ENCODE data around the gene HSH2D.

Gene HSH2D

GRCh38 chr19:16135430-16136127 is 7.9 kb upstream of the HSH2D start:
- Histone ChIP-seq H3K9me3 (ENCODE audit: control insufficient read depth in 2 of 2, low read length in 2 of 2) (no peaks in the 10 kb centered on the region), H3K4me1 (ENCODE audit: control insufficient read depth in 2 of 2, insufficient read depth in 2 of 2, low read length in 2 of 2) (no peaks in the 10 kb centered on the region), H3K4me3 (ENCODE audit: low read length in 2 of 2) (no peak overlapping the region), H3K27me3 (ENCODE audit: control insufficient read depth in 2 of 2, insufficient read depth in 2 of 2, low read length in 2 of 2) (no peaks in the 10 kb centered on the region), H3K9ac (ENCODE audit: low read depth in 1 of 2, low read length in 2 of 2) (no peak overlapping the region), H3K36me3 (ENCODE audit: control insufficient read depth in 2 of 2, insufficient read depth in 2 of 2, low read length in 2 of 2) (peaks cover 30 to 33% of the 10 kb centered on the region in 2 donors), H3K27ac (ENCODE audit: low read depth in 2 of 2, low read length in 2 of 2) (no peak overlapping the region)

GRCh38 chr19:16136185-16136999 is 7.1 kb upstream of the HSH2D start:
- H3K27me3 ChIP-seq (ENCODE audit: control insufficient read depth in 2 of 2, insufficient read depth in 2 of 2, low read length in 2 of 2), result no peaks in the 10 kb centered on the region
- H3K9me3 ChIP-seq (ENCODE audit: control insufficient read depth in 2 of 2, low read length in 2 of 2), result no peaks in the 10 kb centered on the region
- H3K27ac ChIP-seq (ENCODE audit: low read depth in 2 of 2, low read length in 2 of 2), result no peak overlapping the region
- peaks cover 27 to 28% of the 10 kb centered on the region in 2 donors for H3K36me3 ChIP-seq (ENCODE audit: control insufficient read depth in 2 of 2, insufficient read depth in 2 of 2, low read length in 2 of 2)
- peaks cover 0 to 2% of the 10 kb centered on the region in 2 donors for H3K4me1 ChIP-seq (ENCODE audit: control insufficient read depth in 2 of 2, insufficient read depth in 2 of 2, low read length in 2 of 2)
- H3K4me3 ChIP-seq (ENCODE audit: low read length in 2 of 2), result no peak overlapping the region
- H3K9ac ChIP-seq (ENCODE audit: low read depth in 1 of 2, low read length in 2 of 2), result no peak overlapping the region

GRCh38 chr19:16139752-16140151 is 3.7 kb upstream of the HSH2D start:
- no peak overlapping the region for H3K9ac ChIP-seq (ENCODE audit: low read depth in 1 of 2, low read length in 2 of 2)
- H3K4me3 ChIP-seq (ENCODE audit: low read length in 2 of 2), result no peak overlapping the region
- H3K9me3 ChIP-seq (ENCODE audit: control insufficient read depth in 2 of 2, low read length in 2 of 2), result no peaks in the 10 kb centered on the region
- peaks cover 2 to 7% of the 10 kb centered on the region in 2 donors for H3K4me1 ChIP-seq (ENCODE audit: control insufficient read depth in 2 of 2, insufficient read depth in 2 of 2, low read length in 2 of 2)
- H3K27me3 ChIP-seq (ENCODE audit: control insufficient read depth in 2 of 2, insufficient read depth in 2 of 2, low read length in 2 of 2), result no peaks in the 10 kb centered on the region
- H3K36me3 ChIP-seq (ENCODE audit: control insufficient read depth in 2 of 2, insufficient read depth in 2 of 2, low read length in 2 of 2), result no peaks in the 10 kb centered on the region
- no peak overlapping the region for H3K27ac ChIP-seq (ENCODE audit: low read depth in 2 of 2, low read length in 2 of 2)

GRCh38 chr19:16141043-16141442 is 2.4 kb upstream of the HSH2D start:
- peaks cover 2 to 11% of the 10 kb centered on the region in 2 donors for H3K4me1 ChIP-seq (ENCODE audit: control insufficient read depth in 2 of 2, insufficient read depth in 2 of 2, low read length in 2 of 2)
- no peaks in the 10 kb centered on the region for H3K9me3 ChIP-seq (ENCODE audit: control insufficient read depth in 2 of 2, low read length in 2 of 2)

GRCh38 chr19:16142032-16142580 is 1.4 kb upstream of the HSH2D start:
- H3K9ac ChIP-seq (ENCODE audit: low read depth in 1 of 2, low read length in 2 of 2), result no peak overlapping the region
- peaks cover 2 to 11% of the 10 kb centered on the region in 2 donors for H3K4me1 ChIP-seq (ENCODE audit: control insufficient read depth in 2 of 2, insufficient read depth in 2 of 2, low read length in 2 of 2)
- H3K36me3 ChIP-seq (ENCODE audit: control insufficient read depth in 2 of 2, insufficient read depth in 2 of 2, low read length in 2 of 2), result no peaks in the 10 kb centered on the region
- no peaks in the 10 kb centered on the region for H3K9me3 ChIP-seq (ENCODE audit: control insufficient read depth in 2 of 2, low read length in 2 of 2)
- H3K27ac ChIP-seq (ENCODE audit: low read depth in 2 of 2, low read length in 2 of 2), result peak overlapping the region in 1 of 2 donors; percentile 56
- H3K27me3 ChIP-seq (ENCODE audit: control insufficient read depth in 2 of 2, insufficient read depth in 2 of 2, low read length in 2 of 2), result no peaks in the 10 kb centered on the region
- H3K4me3 ChIP-seq (ENCODE audit: low read length in 2 of 2), result no peak overlapping the region

More at GRCh38 chr19:16141043-16141442, 2.4 kb upstream of the HSH2D start:
- no peaks in the 10 kb centered on the region for H3K27me3 ChIP-seq (ENCODE audit: control insufficient read depth in 2 of 2, insufficient read depth in 2 of 2, low read length in 2 of 2)
- peak overlapping the region in 1 of 2 donors; percentile 14 for H3K9ac ChIP-seq (ENCODE audit: low read depth in 1 of 2, low read length in 2 of 2)
- no peaks in the 10 kb centered on the region for H3K36me3 ChIP-seq (ENCODE audit: control insufficient read depth in 2 of 2, insufficient read depth in 2 of 2, low read length in 2 of 2)
- no peak overlapping the region for H3K4me3 ChIP-seq (ENCODE audit: low read length in 2 of 2)
- H3K27ac ChIP-seq (ENCODE audit: low read depth in 2 of 2, low read length in 2 of 2), result peak overlapping the region in 1 of 2 donors; percentile 38

DNA sequence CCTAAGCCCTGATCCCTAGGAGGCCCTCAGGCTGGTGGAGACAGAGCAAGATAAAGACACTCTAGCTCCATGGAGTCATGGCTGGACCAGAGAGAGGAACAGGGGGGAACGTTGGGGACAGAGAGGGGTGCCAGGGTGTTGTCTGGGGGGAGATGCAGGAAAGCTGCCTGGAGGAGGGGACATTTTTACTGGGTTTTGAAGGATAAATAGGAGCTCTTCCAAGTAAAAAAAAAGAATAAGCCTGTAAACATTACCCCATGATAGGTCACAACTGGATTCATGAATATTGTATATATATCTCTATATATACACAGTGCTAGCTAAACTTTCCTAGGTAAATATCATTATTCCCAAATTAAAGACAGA is 714 bp downstream of the HSH2D start:
- Histone ChIP-seq H3K4me1 (ENCODE audit: control insufficient read depth in 2 of 2, insufficient read depth in 2 of 2, low read length in 2 of 2) (peaks cover 4 to 17% of the 10 kb centered on the region in 2 donors), H3K4me3 (ENCODE audit: low read length in 2 of 2) (peak overlapping the region; percentile 81 to 82), H3K9ac (ENCODE audit: low read depth in 1 of 2, low read length in 2 of 2) (peak overlapping the region; percentile 82 to 89), H3K27me3 (ENCODE audit: control insufficient read depth in 2 of 2, insufficient read depth in 2 of 2, low read length in 2 of 2) (no peaks in the 10 kb centered on the region), H3K9me3 (ENCODE audit: control insufficient read depth in 2 of 2, low read length in 2 of 2) (no peaks in the 10 kb centered on the region), H3K36me3 (ENCODE audit: control insufficient read depth in 2 of 2, insufficient read depth in 2 of 2, low read length in 2 of 2) (peaks cover 0 to 6% of the 10 kb centered on the region in 2 donors), H3K27ac (ENCODE audit: low read depth in 2 of 2, low read length in 2 of 2) (peak overlapping the region; percentile 92 to 94)

- no peaks in the 10 kb centered on the region for H3K9me3 ChIP-seq (ENCODE audit: control insufficient read depth in 2 of 2, low read length in 2 of 2)
- no peaks in the 10 kb centered on the region for H3K27me3 ChIP-seq (ENCODE audit: control insufficient read depth in 2 of 2, insufficient read depth in 2 of 2, low read length in 2 of 2)
- H3K4me3 ChIP-seq (ENCODE audit: low read length in 2 of 2), result peak overlapping the region; percentile 6 to 53
- peaks cover 2 to 17% of the 10 kb centered on the region in 2 donors for H3K4me1 ChIP-seq (ENCODE audit: control insufficient read depth in 2 of 2, insufficient read depth in 2 of 2, low read length in 2 of 2)
- no peak overlapping the region for H3K9ac ChIP-seq (ENCODE audit: low read depth in 1 of 2, low read length in 2 of 2)
- peaks cover 0 to 6% of the 10 kb centered on the region in 2 donors for H3K36me3 ChIP-seq (ENCODE audit: control insufficient read depth in 2 of 2, insufficient read depth in 2 of 2, low read length in 2 of 2)
- peak overlapping the region in 1 of 2 donors; percentile 32 for H3K27ac ChIP-seq (ENCODE audit: low read depth in 2 of 2, low read length in 2 of 2)
Measured at GRCh38 chr19:16146112-16146511, 2.6 kb downstream of the HSH2D start.

- Histone ChIP-seq H3K9me3 (ENCODE audit: control insufficient read depth in 2 of 2, low read length in 2 of 2) (no peaks in the 10 kb centered on the region), H3K36me3 (ENCODE audit: control insufficient read depth in 2 of 2, insufficient read depth in 2 of 2, low read length in 2 of 2) (peaks cover 14 to 23% of the 10 kb centered on the region in 2 donors), H3K27me3 (ENCODE audit: control insufficient read depth in 2 of 2, insufficient read depth in 2 of 2, low read length in 2 of 2) (no peaks in the 10 kb centered on the region), H3K4me3 (ENCODE audit: low read length in 2 of 2) (no peak overlapping the region), H3K4me1 (ENCODE audit: control insufficient read depth in 2 of 2, insufficient read depth in 2 of 2, low read length in 2 of 2) (peaks cover 2 to 9% of the 10 kb centered on the region in 2 donors), H3K9ac (ENCODE audit: low read depth in 1 of 2, low read length in 2 of 2) (no peak overlapping the region), H3K27ac (ENCODE audit: low read depth in 2 of 2, low read length in 2 of 2) (peak overlapping the region in 1 of 2 donors; percentile 48)
Measured at GRCh38 chr19:16148443-16149229, 5.2 kb downstream of the HSH2D start.

- no peak overlapping the region for H3K4me3 ChIP-seq (ENCODE audit: low read length in 2 of 2)
- no peak overlapping the region for H3K27ac ChIP-seq (ENCODE audit: low read depth in 2 of 2, low read length in 2 of 2)
- H3K27me3 ChIP-seq (ENCODE audit: control insufficient read depth in 2 of 2, insufficient read depth in 2 of 2, low read length in 2 of 2), result no peaks in the 10 kb centered on the region
- no peak overlapping the region for H3K9ac ChIP-seq (ENCODE audit: low read depth in 1 of 2, low read length in 2 of 2)
- peaks cover 31 to 54% of the 10 kb centered on the region in 2 donors for H3K36me3 ChIP-seq (ENCODE audit: control insufficient read depth in 2 of 2, insufficient read depth in 2 of 2, low read length in 2 of 2)
- no peaks in the 10 kb centered on the region for H3K9me3 ChIP-seq (ENCODE audit: control insufficient read depth in 2 of 2, low read length in 2 of 2)
- H3K4me1 ChIP-seq (ENCODE audit: control insufficient read depth in 2 of 2, insufficient read depth in 2 of 2, low read length in 2 of 2), result peaks cover 0 to 3% of the 10 kb centered on the region in 2 donors
Measured at GRCh38 chr19:16153582-16154336, 10.3 kb downstream of the HSH2D start.
